ENCODE results near the gene CTR9. TPM values are rescaled to one million over a fixed set of nuclear protein-coding genes. Genes with fewer than 3 reads are reported as not detected.
"Not testable (repeated sequence)": the region's sequence is repeated elsewhere in the genome, so short reads cannot be mapped to it uniquely, and the experiment has no call there.

The CTR9 gene
- total RNA-seq, 1 donor from 2014 or later: 21.3 TPM

DNA sequence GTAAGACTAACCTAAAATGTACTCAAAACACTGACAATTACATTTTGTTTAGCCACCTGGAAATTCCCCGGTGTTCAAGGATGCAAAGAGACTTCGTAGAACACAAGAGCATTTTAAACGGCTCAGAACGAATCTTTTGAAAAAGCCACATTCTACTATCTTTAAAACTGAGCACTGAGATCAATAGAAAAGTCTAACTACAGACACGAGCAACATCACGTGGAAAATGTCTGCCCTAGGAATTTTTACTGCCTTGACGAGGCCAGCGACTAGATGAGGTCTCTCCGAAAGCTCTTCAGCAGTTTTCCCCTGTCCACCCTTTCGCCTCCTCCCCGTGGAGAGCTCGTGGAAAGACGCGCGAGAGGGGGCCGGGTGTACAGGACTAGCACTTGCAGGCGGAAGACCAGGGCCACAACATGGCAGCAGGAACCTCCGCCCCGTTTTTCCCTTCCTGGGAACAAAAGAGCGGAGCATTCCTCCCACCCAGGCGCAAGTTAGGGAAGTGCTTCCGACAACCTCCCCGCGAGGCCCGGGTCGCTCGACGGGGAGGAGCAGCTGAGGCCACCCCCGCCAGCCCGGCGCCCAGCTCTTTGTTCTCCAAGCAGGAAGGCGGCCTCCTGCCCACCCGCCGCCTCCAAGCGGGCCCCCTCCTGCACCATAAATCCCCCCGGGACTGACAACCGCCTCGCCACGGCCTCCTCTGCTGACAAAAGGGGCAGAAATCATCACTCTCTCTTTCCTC lies 56.6 kb downstream of the CTR9 start:
- DNase-seq: peak; percentile 82
- ATAC-seq (ENCODE audit: poor library complexity): peak; percentile 40
- intact Hi-C loops (cut with DNase I): loop anchor here (5.0 kb wide), 3 partner anchors 50 to 125 kb away; partner anchors contain the start of gene ZBED5

DNA sequence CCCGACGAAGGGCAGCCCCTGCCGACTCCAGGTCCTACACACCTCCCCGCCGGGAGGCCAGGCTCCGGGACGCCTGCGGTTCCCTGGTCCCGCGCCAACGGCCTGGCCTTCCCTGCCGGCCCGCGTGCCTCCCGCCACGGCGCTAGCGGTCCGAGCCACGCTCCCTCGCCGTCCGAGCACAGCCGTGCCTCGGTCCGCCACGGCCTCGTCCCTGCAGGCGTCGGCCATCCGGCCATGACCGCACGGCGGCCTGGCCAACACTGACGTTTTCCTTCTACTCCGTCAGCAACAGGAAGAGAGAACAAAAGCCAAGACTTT lies 57.1 kb downstream of the CTR9 start:
- intact Hi-C loops (cut with DNase I): loop anchor here (5.0 kb wide), 3 partner anchors 49 to 124 kb away; partner anchors contain the start of gene ZBED5
- DNase-seq (no peak), ATAC-seq (ENCODE audit: poor library complexity) (no peak)

DNA sequence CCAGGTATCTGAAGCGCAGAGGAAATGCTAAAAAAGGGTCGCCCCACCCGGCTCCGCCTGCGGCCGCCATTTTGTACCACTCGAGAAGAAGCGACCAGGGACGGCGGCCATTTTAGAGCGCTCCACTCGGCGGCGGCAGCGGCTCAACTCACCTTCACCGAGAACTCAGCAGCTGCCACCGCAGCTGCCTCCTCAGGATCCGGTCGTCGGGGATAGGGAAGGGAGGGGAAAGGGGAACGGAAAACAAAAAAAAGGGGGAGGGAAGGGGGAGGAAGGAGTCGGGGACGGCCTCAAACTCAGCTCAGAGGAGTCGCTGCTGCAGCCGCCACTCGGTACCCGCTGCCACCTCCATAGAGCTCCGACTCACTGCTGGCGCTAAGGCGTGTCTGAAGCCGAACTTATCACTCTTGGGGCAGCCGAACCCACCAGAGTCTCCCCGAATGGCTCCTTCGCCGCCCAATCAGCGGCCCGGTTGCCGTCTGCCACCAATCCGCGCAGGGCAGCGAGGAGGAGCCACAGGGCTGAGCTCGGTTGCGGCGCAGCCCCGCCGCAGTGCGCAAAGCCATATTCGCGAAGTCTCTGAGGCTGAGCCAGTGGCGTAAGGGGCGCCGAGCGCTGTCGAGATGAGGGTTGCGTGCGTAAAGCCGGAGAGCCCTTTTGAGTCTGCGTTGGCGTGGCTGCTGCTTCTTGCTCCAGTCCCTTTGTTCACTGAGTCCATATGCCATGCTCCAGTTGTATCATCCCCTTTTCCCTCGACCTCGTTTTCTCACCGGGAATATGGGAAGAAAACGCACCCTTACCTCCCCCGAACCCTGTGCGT lies 57.7 kb downstream of the CTR9 start, which contains the start of gene EIF4G2:
TSS of gene EIF4G2 (minus strand) at position 374 of the 820 bp plus-strand sequence.
- intact Hi-C loops (cut with DNase I): loop anchor here (5.0 kb wide), 3 partner anchors 49 to 124 kb away; partner anchors contain the start of gene ZBED5
- peak; percentile 99 for DNase-seq
- ATAC-seq (ENCODE audit: poor library complexity): peak; percentile 97

DNA sequence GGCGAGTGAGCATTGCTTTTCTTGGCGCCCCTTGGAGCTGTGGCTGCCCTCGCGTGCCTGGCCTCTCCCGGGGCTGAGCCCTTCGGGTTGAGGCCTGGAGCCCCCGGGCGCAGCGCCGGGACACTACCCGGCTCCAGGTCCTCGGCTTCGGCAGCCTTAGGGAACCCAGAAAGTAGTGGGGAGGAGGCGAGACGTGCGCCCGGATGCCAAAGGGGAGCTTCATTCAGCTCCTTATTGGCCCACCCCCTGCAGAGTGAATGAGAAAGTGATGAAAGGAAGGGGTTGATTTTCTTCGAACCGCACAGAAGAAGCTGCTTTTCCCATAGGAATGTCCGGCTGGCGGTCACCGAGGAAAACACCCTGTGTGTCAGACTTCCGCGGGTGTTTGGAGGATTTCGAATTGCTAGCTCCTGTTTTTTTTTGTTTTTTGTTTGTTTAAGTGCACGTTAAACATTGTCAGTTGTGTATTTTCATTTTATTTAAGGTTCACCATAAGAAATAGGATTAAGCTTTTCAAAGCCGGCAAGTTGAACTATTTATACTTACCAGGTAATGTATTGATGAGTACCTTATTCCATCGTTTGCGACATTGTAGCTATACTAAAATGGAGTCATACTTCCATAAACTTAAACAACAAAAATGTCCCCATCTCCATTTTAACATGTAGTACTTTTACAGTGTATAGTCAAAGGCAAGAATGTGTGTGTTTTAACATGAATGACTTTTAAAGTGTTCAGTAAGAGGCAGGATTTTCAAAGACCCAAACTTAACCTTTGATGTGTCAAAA lies 58.5 kb downstream of the CTR9 start:
- DNase-seq (no peak), ATAC-seq (ENCODE audit: poor library complexity) (peak; percentile 31)

DNA sequence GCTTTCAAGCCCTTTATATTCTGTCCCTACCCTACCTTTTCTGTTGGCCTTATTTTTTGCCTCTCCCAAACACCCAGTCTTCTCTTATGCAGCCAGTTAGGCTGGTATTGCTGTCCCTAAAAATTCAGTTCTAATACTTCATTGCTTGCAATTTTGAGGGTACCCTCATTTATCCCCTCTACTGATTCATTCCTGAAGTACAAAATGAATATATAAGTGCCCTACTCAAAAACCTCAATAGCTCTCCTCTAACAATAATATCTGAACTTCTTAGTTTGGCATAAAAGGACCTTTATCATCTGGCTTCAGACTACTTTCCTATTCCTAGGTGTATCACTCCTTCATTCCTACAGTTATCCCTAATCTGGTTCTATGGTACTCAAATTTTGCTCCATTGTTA lies 62.9 kb downstream of the CTR9 start:
- ATAC-seq (ENCODE audit: poor library complexity) (no peak), DNase-seq (no peak)
- intact Hi-C loops (cut with DNase I): no loop called here

More for the DNA sequence above, 58.5 kb downstream of the CTR9 start:
- intact Hi-C loops (cut with DNase I): loop anchor here (5.0 kb wide), 3 partner anchors 48 to 123 kb away; partner anchors contain the start of gene ZBED5

DNA sequence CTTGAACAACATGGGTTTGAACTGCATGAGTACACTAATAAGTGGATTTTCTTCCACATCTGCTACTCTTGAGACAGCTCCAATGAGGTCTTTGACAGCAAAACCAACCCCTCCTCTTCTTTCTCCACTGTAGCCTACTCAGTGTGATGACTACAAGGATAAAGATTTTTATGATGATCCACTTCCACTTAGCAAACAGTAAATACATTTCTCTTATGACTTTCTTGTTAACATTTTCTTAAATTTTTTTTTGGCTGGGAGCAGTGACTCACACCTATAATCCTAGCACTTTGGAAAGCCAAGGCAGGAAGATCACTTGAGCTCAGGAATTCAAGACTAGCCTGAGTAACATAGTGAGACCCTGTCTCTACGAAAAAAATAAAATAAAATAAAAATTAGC lies 67.5 kb downstream of the CTR9 start:
- no peak for ATAC-seq (ENCODE audit: poor library complexity)
- DNase-seq: no peak
- intact Hi-C loops (cut with DNase I): no loop called here

DNA sequence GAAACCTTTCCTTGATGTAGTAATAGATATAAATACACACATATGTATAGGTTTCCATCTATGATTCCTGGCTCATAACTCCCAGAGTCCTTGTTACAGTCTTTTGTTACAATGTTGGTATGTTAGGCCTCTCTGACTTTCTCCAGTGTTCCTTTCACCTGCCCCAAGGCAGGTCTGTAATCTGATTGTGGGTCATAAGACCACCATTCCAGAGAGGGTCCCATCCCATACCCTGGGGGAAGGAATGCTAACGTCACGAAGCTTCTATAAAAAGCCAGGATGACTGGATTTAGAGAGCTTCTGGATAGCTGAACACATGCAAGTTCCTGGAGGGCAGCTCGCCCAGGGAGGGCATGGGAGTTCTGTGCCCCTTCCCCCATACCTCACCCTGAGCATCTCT lies 71.4 kb downstream of the CTR9 start:
- ATAC-seq (ENCODE audit: poor library complexity); DNase-seq; intact Hi-C loops (cut with DNase I): not testable (repeated sequence)

DNA sequence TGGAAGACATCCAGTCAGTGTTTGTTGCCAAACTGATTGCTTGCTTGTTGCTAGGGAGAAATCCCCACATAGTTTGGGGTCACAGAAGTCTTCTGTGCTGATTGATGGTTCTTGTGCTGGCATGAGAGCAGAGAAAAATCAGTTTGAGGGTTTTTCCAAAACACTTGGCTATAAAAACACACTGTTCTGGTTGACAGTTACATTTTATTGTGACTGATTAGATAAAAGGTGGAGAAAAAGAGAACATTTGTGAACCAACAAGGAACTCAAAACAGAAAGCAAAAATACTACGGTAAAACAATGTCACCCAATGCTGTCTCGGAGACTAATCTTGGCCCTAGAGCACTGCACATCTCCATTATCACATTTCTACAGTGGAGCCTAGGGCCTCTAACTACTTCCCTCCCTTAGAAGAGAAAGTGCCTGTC lies 72.1 kb downstream of the CTR9 start:
- intact Hi-C loops (cut with DNase I): no loop called here
- DNase-seq (no peak), ATAC-seq (ENCODE audit: poor library complexity) (no peak)

DNA sequence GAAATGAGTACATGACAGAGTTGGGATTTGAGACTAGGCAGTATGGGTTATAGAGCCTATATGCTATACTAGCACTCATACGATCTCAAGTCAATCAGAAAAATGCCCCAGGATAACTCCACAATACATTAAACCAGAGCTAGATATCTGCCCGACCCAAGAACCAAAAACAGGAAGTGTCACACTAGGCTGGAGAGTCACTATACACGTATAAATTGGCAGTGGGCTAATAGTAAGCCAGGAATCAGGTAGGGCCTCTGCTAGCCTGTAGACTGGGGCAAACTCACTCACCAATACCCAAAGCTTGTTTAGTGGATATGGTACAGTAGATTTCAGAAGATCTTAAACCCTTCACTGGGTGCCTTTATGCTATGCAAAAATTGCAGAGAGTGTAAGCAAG lies 73.8 kb downstream of the CTR9 start:
- ATAC-seq (ENCODE audit: poor library complexity) (no peak), DNase-seq (no peak)
- intact Hi-C loops (cut with DNase I): no loop called here

DNA sequence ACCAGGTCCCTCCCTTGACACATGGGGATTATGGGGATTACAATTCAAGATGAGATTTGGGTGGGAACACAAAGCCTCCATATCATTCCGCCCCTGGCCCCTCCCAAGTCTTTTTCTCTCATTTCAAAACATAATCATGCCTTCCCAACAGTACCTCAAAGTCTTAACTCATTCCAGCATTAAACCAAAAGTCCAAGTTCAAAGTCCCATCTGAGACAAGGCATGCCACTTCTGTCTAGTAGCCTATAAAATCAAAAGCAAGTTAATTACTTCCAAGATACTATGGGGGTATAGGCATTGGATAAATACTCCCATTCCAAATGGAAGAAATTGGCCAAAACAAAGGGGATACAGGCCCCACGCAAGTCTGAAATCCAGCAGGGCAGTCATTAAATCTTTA lies 77.4 kb downstream of the CTR9 start:
- ATAC-seq (ENCODE audit: poor library complexity): no peak
- intact Hi-C loops (cut with DNase I): no loop called here

DNA sequence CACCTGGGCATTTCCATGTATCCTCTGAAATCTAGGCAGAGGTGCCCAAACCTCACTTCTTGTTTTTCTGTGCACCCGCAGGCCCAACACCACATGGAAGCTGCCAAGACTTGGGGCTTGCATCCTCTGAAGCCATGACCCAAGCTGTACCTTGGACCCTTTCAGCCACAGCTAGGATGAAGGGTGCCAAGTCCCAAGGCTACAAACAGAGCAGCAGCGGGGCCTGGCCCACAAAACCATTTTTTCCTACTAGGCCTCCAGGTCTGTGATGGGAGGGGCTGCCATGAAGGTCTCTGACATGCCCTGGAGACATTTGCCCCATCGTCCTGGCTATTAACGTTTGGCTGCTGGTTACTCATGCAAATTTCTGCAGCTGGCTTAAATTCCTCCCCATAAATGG lies 78.1 kb downstream of the CTR9 start:
- intact Hi-C loops (cut with DNase I): no loop called here
- ATAC-seq (ENCODE audit: poor library complexity): no peak
- no peak for DNase-seq

More for the DNA sequence above, 77.4 kb downstream of the CTR9 start:
- DNase-seq: no peak

Other genes with a start within 250 kb of the CTR9 start
- gene RNF141, start 210.1 kb upstream of the CTR9 start, total RNA-seq: 41.4 TPM
- gene LYVE1, start 182.6 kb upstream of the CTR9 start, total RNA-seq: 77.2 TPM
- 4.5 TPM for gene IRAG1, start 57.5 kb upstream of the CTR9 start, total RNA-seq
- 714 TPM for gene EIF4G2, start 57.7 kb downstream of the CTR9 start, total RNA-seq
- 37.4 TPM for gene ZBED5, start 106.8 kb downstream of the CTR9 start, total RNA-seq

All from Right ventricle myocardium superior (tissue), 1 donor.